Sigmoid colon (tissue), 4 donors: ENCODE measurements around the gene LHX3.

Experiments used
- POLR2A ChIP-seq, 2 donors: fragments of 450-650 bp; IDR thresholded peaks; one replicate each; pipeline ENCODE4 v1.6.1; 2016; ENCODE audit warnings: antibody characterized with exemption in 2 of 2, mild to moderate bottlenecking in 2 of 2, moderate library complexity in 2 of 2
- POLR2AphosphoS5 ChIP-seq, 4 donors: sonication (generic); formaldehyde crosslinking; IDR thresholded peaks; one replicate each; pipeline ENCODE4 v1.6.1; 2017; ENCODE audit warnings: antibody characterized with exemption in 4 of 4
- TF ChIP-seq, protein P1 (sequence below), 4 experiments: fragments of 450-650 bp in 3 of 4; fragments of 200-600 bp in 1 of 4; IDR thresholded peaks; one replicate each; pipeline ENCODE4 v1.5.1; 2016 to 2019; ENCODE audit warnings: antibody characterized with exemption in 4 of 4, mild to moderate bottlenecking in 3 of 4, moderate library complexity in 2 of 4

DNA sequence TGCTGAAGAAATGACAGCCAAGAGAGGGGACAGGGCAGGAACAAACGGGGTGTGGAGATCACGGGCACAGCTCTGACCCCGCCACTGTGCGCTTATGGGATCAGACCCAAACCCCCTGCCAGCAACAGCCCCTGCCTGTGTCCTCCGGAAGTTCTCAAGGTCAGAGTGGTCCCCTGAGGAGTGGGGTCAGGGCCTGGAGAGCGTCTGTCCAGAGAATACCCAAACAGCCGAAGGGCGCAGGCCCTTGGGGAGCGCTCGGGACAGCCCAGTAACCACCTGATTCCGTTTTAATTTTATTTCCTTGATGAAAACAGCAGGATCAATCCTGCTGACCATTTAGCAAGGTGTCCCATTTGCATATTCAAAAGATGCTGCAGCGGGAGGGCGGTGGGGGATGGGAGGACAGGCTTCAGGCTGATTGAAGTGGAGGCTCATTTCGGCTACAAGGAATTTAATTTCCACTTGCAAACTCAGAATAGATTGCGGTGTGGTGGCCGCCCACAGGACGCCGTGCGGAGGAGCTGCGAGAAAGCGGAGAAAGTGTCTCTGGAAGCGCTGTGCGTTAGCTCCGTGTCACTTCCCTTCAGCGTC, 53.6 kb downstream of the LHX3 start:
- TF ChIP-seq, protein P1, sequence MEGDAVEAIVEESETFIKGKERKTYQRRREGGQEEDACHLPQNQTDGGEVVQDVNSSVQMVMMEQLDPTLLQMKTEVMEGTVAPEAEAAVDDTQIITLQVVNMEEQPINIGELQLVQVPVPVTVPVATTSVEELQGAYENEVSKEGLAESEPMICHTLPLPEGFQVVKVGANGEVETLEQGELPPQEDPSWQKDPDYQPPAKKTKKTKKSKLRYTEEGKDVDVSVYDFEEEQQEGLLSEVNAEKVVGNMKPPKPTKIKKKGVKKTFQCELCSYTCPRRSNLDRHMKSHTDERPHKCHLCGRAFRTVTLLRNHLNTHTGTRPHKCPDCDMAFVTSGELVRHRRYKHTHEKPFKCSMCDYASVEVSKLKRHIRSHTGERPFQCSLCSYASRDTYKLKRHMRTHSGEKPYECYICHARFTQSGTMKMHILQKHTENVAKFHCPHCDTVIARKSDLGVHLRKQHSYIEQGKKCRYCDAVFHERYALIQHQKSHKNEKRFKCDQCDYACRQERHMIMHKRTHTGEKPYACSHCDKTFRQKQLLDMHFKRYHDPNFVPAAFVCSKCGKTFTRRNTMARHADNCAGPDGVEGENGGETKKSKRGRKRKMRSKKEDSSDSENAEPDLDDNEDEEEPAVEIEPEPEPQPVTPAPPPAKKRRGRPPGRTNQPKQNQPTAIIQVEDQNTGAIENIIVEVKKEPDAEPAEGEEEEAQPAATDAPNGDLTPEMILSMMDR (IDR thresholded peaks at IDR 0.05) = no peak
- TF ChIP-seq POLR2AphosphoS5 (IDR thresholded peaks at IDR 0.05) (no peak), POLR2A (IDR thresholded peaks at IDR 0.05) (no peak)
